ENCODE results near the gene CAMKK1. TPM values are rescaled to one million over a fixed set of nuclear protein-coding genes. Genes with fewer than 3 reads are reported as not detected.

Gene CAMKK1
- total RNA-seq, 2 donors from 2014 or later: 9.2 to 9.3 TPM

GRCh38 chr17:3818786-3819185 lies 74.1 kb downstream of the CAMKK1 start:
- ATAC-seq (no peak), DNase-seq (no peak)
- H3K36me3 ChIP-seq (replicated peaks in 1 of 2; ENCODE audit: insufficient read depth in 1 of 2, low read depth in 2 of 2): peaks cover 0 to 43% of the 10 kb centered on the region in 2 donors
- no peak overlapping the region for H3K4me3 ChIP-seq
- intact Hi-C loops (cut with DNase I): no loop called here
- no peaks in the 10 kb centered on the region for H3K27me3 ChIP-seq
- TF ChIP-seq POLR2A (IDR thresholded peaks at IDR 0.05) (no peak), CTCF (IDR thresholded peaks at IDR 0.05) (no peak)
- H3K9me3 ChIP-seq: no peaks in the 10 kb centered on the region
- no peaks in the 10 kb centered on the region for H3K4me1 ChIP-seq
- 86 to 93% methylated on average over 6 of the region's 6 CpGs for WGBS, 2 donors
- no peak overlapping the region for H3K27ac ChIP-seq

- no peak for DNase-seq
- WGBS, 2 donors: 91 to 95% methylated on average over 12 of the region's 12 CpGs
- intact Hi-C loops (cut with DNase I): no loop called here
- no peak overlapping the region for H3K27ac ChIP-seq
- TF ChIP-seq CTCF (IDR thresholded peaks at IDR 0.05) (no peak), POLR2A (IDR thresholded peaks at IDR 0.05) (no peak)
- no peaks in the 10 kb centered on the region for H3K9me3 ChIP-seq
- no peak for ATAC-seq
- H3K4me3 ChIP-seq: no peak overlapping the region
- no peaks in the 10 kb centered on the region for H3K4me1 ChIP-seq
- no peaks in the 10 kb centered on the region for H3K27me3 ChIP-seq
- H3K36me3 ChIP-seq (replicated peaks in 1 of 2; ENCODE audit: insufficient read depth in 1 of 2, low read depth in 2 of 2): peaks cover 3 to 44% of the 10 kb centered on the region in 2 donors
Measured at GRCh38 chr17:3817851-3818605, 74.8 kb downstream of the CAMKK1 start.

GRCh38 chr17:3815925-3816324 lies 76.9 kb downstream of the CAMKK1 start:
- H3K27me3 ChIP-seq: no peaks in the 10 kb centered on the region
- H3K9me3 ChIP-seq: no peaks in the 10 kb centered on the region
- intact Hi-C loops (cut with DNase I): no loop called here
- TF ChIP-seq POLR2A (IDR thresholded peaks at IDR 0.05): no peak
- no peak for TF ChIP-seq CTCF (IDR thresholded peaks at IDR 0.05)
- no peaks in the 10 kb centered on the region for H3K4me1 ChIP-seq
- H3K4me3 ChIP-seq: no peak overlapping the region
- 86 to 88% methylated on average over 7 of the region's 7 CpGs for WGBS, 2 donors
- H3K36me3 ChIP-seq (replicated peaks in 1 of 2; ENCODE audit: insufficient read depth in 1 of 2, low read depth in 2 of 2): peaks cover 7 to 39% of the 10 kb centered on the region in 2 donors
- DNase-seq (no peak), ATAC-seq (no peak)
- no peak overlapping the region for H3K27ac ChIP-seq

GRCh38 chr17:3815122-3815521 lies 77.7 kb downstream of the CAMKK1 start:
- TF ChIP-seq CTCF (IDR thresholded peaks at IDR 0.05) (no peak), POLR2A (IDR thresholded peaks at IDR 0.05) (no peak)
- peaks cover 7 to 34% of the 10 kb centered on the region in 2 donors for H3K36me3 ChIP-seq (replicated peaks in 1 of 2; ENCODE audit: insufficient read depth in 1 of 2, low read depth in 2 of 2)
- no peaks in the 10 kb centered on the region for H3K27me3 ChIP-seq
- intact Hi-C loops (cut with DNase I): no loop called here
- DNase-seq: no peak
- no peaks in the 10 kb centered on the region for H3K4me1 ChIP-seq
- H3K9me3 ChIP-seq: no peaks in the 10 kb centered on the region
- no peak overlapping the region for H3K4me3 ChIP-seq
- no peak overlapping the region for H3K27ac ChIP-seq
- no peak for ATAC-seq
- WGBS, 2 donors: 82 to 89% methylated on average over 6 of the region's 6 CpGs

GRCh38 chr17:3814361-3814760 lies 78.5 kb downstream of the CAMKK1 start:
- ATAC-seq: no peak
- TF ChIP-seq CTCF (IDR thresholded peaks at IDR 0.05) (no peak), POLR2A (IDR thresholded peaks at IDR 0.05) (no peak)
- no peak for DNase-seq
- H3K27ac ChIP-seq: no peak overlapping the region
- H3K4me1 ChIP-seq: no peaks in the 10 kb centered on the region
- H3K36me3 ChIP-seq (replicated peaks in 1 of 2; ENCODE audit: insufficient read depth in 1 of 2, low read depth in 2 of 2): peaks cover 7 to 27% of the 10 kb centered on the region in 2 donors
- WGBS, 2 donors: 87 to 94% methylated on average over 13 of the region's 13 CpGs
- no peak overlapping the region for H3K4me3 ChIP-seq
- intact Hi-C loops (cut with DNase I): no loop called here
- no peaks in the 10 kb centered on the region for H3K9me3 ChIP-seq
- no peaks in the 10 kb centered on the region for H3K27me3 ChIP-seq
